ENCODE results near the gene SAMHD1.

GRCh38 chr20:36847710-36848040, 103.8 kb downstream of the SAMHD1 start:
- no peak for TF ChIP-seq CTCF (IDR thresholded peaks at IDR 0.05)
- TF ChIP-seq POLR2A (IDR thresholded peaks at IDR 0.05), result no peak

All from uterus (tissue), 2 donors.